WTC11 (cell line): ENCODE measurements around the gene PKP3.

Experiments used
- CBFB ChIP-seq: sonication (generic); formaldehyde crosslinking; IDR thresholded peaks from 2 replicates; pipeline ENCODE4 v1.8.1; 2022; ENCODE audit warnings: mild to moderate bottlenecking, low read depth, missing genetic modification reagents
- GABPB1 ChIP-seq: sonication (generic); formaldehyde crosslinking; IDR thresholded peaks from 2 replicates; pipeline ENCODE4 v1.8.1; 2023; ENCODE audit warnings: mild to moderate bottlenecking, missing genetic modification reagents
- NR2C2 ChIP-seq: sonication (generic); formaldehyde crosslinking; IDR thresholded peaks from 2 replicates; pipeline ENCODE4 v1.8.0; 2022; ENCODE audit warnings: mild to moderate bottlenecking, missing genetic modification reagents
- TCF7 ChIP-seq: sonication (generic); formaldehyde crosslinking; IDR thresholded peaks from 2 replicates; pipeline ENCODE4 v1.8.0; 2022; ENCODE audit warnings: mild to moderate bottlenecking, low read depth, missing genetic modification reagents, moderate library complexity

DNA sequence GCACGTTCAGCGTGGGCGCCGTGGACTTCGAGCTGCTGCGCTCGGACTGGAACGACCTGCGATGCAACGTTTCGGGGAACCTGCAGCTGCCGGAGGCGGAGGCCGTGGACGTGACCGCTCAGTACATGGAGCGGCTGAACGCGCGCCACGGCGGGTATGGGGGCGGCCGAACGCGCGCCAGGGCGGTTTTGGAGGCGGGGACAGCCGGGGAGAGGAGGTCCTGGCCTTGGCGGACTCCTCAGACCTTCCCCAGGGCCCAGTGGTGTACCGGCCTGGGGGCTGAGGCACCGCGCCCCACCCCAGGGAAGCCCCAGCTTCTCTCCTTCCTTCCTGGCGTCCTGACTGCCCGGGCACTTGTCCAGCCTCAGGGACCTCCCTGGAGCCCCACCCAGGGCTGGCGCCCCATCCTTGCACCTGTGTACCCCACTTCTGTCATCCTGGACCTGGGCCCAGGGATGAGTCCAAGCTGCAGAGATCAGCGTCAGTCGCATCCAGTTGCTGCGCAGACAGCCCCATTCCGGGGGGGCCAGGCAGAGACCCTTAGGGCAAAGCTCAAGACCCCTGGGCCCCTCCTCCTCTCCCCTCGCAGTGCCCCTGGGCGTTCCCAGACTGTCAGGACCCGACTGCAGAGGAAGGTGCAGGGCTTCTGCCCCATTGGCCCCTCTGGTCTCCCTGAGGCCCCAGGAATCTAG, 16.7 kb upstream of the PKP3 start:
- no peak for TF ChIP-seq GABPB1 (CRISPR knock-in tag)
- TF ChIP-seq TCF7 (CRISPR knock-in tag) = no peak
- TF ChIP-seq NR2C2 (CRISPR knock-in tag) = no peak
- TF ChIP-seq CBFB (CRISPR knock-in tag) = no peak
